Measurements from ENCODE around the gene ANKRD55. TPM values are rescaled to one million over a fixed set of nuclear protein-coding genes. Genes with fewer than 3 reads are reported as not detected.
A peak's percentile ranks its signal among the peaks of the same experiment; 100 is the strongest.

ANKRD55 gene
- total and polyA plus RNA-seq, 8 donors, result 0.06 TPM; not detected in 7

DNA sequence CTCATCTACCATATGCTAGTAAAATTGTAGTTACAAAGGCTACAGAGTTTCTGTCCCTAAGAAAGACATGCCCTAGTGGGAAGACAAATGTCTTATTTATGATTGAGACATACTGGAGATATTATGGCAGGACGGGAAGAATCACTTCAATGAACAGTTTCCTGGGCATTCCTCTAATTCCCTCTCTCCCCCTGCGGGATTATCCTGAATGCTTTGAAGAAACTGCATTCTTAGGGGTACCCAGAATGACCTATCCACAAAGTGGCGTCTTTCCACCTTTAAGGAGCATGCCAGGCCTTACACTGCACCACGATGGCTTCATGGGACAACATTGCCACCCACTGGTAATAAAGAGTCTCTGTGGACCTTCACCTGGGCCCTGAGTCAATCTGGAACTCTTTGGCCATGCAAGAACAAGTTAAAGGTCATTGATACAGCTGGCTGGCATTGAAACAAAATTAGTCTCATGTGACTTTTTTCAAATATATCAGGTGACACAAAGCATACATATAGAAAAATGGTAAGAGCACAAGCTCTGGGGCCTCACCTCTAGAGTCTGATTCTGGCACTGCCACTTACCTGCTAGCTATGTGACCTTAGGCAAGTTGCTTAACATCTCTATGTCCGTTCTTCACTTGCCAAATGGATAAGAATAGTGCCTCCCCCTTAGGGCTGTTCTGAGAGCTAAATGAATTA lies 32.0 kb downstream of the ANKRD55 start:
- 24 to 32% methylated on average over 5 of the region's 5 CpGs for whole genome bisulfite sequencing, 2 donors
- no peaks in the 10 kb centered on the region for H3K27me3 ChIP-seq
- DNase-seq (peak in 5 of 6 donors; percentile 46 to 81 (median 71)), ATAC-seq (peak; percentile 99 to 100 (median 100)), FAIRE-seq (no peak)
- TF ChIP-seq, protein P1, sequence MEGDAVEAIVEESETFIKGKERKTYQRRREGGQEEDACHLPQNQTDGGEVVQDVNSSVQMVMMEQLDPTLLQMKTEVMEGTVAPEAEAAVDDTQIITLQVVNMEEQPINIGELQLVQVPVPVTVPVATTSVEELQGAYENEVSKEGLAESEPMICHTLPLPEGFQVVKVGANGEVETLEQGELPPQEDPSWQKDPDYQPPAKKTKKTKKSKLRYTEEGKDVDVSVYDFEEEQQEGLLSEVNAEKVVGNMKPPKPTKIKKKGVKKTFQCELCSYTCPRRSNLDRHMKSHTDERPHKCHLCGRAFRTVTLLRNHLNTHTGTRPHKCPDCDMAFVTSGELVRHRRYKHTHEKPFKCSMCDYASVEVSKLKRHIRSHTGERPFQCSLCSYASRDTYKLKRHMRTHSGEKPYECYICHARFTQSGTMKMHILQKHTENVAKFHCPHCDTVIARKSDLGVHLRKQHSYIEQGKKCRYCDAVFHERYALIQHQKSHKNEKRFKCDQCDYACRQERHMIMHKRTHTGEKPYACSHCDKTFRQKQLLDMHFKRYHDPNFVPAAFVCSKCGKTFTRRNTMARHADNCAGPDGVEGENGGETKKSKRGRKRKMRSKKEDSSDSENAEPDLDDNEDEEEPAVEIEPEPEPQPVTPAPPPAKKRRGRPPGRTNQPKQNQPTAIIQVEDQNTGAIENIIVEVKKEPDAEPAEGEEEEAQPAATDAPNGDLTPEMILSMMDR (IDR thresholded peaks at IDR 0.05), result peak; percentile 39 to 77 (median 74)
- no peaks in the 10 kb centered on the region for H3K9me3 ChIP-seq
- peaks cover 0 to 6% (median 0%) of the 10 kb centered on the region in 3 donors for H3K4me1 ChIP-seq
- H3K4me3 ChIP-seq, result no peak overlapping the region
- H3K36me3 ChIP-seq, result no peaks in the 10 kb centered on the region
- intact Hi-C loops (cut with DNase I), result loop anchor here in 1 of 3 donors (10.0 kb wide), 1 partner anchor 226 kb away; no protein-coding TSS in a partner anchor
- H3K27ac ChIP-seq, result no peak overlapping the region

DNA sequence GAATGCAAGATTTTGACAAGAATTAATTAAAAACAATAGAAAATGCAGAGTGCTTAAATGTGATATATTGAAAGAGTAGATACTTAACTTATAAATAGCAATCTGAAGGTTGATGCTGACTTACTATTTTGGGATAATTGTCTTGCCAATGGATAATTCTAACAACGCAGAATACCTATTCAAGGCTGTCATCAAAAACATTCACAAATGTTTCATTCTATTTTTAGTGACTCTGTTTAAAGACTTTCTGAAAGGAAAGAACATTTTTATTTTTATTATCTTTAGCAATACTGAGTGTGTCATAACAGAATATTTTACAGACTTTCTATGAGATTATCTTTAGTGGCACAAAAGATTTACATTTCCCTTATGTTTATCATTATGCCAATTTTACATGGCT lies 38.1 kb downstream of the ANKRD55 start:
- 79 to 81% methylated on average over 1 of the region's 1 CpG for WGBS, 2 donors
- no peak for FAIRE-seq
- no peaks in the 10 kb centered on the region for H3K9me3 ChIP-seq
- H3K4me1 ChIP-seq, result no peaks in the 10 kb centered on the region
- intact Hi-C loops (cut with DNase I), result no loop called here
- TF ChIP-seq, protein P1 (IDR thresholded peaks at IDR 0.05), result no peak
- no peak for DNase-seq
- H3K27me3 ChIP-seq, result no peaks in the 10 kb centered on the region
- H3K27ac ChIP-seq, result no peak overlapping the region
- no peak overlapping the region for H3K4me3 ChIP-seq
- no peak for ATAC-seq
- H3K36me3 ChIP-seq, result no peaks in the 10 kb centered on the region

DNA sequence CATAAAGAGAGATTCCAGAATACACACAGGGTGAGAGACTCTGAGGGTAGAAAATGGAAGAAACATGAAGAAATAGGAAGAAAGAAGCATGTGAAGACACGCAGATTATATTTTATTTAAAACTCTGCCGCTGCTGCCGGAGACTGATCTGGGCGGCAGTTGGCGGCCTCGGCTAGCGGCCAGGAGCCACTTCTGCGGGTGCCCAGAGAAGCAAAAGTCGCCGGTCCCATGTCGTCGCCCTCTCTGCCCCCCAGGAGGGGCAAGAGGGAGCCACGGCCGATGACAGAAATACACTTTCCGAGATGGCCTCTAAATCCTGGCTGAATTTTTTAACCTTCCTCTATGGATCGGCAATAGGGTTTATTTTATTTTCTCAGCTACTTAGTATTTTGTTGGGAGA lies 40.9 kb downstream of the ANKRD55 start:
- 91 to 92% methylated on average over 16 of the region's 16 CpGs for WGBS, 2 donors
- Histone ChIP-seq H3K27ac (no peak overlapping the region), H3K36me3 (no peaks in the 10 kb centered on the region), H3K9me3 (no peaks in the 10 kb centered on the region), H3K4me1 (no peaks in the 10 kb centered on the region), H3K27me3 (no peaks in the 10 kb centered on the region), H3K4me3 (no peak overlapping the region)
- no peak for DNase-seq
- TF ChIP-seq, protein P1 (IDR thresholded peaks at IDR 0.05), result no peak
- no peak for ATAC-seq
- no peak for FAIRE-seq
- intact Hi-C loops (cut with DNase I), result no loop called here

DNA sequence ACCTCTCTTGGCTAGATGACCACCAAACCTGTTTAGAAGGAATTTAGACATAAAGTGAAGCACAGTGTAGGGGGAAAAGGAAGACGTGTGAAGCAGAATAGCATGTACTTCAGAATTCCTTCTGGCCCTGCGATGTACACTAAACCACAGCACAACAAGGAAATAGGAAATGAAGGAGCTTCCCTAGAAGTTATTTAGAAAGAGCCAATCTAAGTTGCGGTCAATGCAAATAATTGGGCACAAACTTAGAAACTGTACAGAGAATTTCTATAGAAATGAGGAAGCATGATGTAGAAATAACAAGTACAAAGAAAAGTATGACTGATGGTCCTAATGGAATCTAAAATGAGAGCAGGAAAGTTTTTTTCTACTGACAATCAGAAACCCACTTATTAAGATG lies 41.5 kb downstream of the ANKRD55 start:
- TF ChIP-seq, protein P1 (IDR thresholded peaks at IDR 0.05), result no peak
- H3K36me3 ChIP-seq, result no peaks in the 10 kb centered on the region
- no peaks in the 10 kb centered on the region for H3K4me1 ChIP-seq
- intact Hi-C loops (cut with DNase I), result no loop called here
- FAIRE-seq (no peak), ATAC-seq (no peak), DNase-seq (no peak)
- no peaks in the 10 kb centered on the region for H3K27me3 ChIP-seq
- no peak overlapping the region for H3K4me3 ChIP-seq
- no peak overlapping the region for H3K27ac ChIP-seq
- 85 to 88% methylated on average over 3 of the region's 3 CpGs for WGBS, 2 donors
- no peaks in the 10 kb centered on the region for H3K9me3 ChIP-seq

DNA sequence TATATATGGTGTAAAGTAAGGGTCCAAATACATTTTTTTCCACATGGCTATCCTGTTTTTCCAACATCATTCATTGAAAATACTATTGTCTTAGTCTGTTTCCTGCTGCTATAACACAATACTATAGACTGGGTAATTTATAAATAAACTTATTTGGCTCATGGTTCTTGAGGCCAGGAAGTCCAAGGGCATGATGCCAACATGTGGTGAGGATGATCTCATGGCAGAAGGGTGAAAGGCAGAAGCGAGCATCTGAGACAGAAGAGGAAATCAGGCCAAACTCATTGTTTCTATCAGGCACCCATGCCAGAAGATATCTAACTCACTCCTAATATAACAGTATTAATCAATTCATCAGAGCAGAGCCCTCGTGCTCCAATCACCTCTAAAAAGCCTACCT lies 42.6 kb downstream of the ANKRD55 start:
- H3K36me3 ChIP-seq, result no peaks in the 10 kb centered on the region
- FAIRE-seq (no peak), ATAC-seq (peak in 2 of 4 donors; percentile 36 to 44), DNase-seq (peak in 1 of 6 donors; percentile 41)
- H3K4me1 ChIP-seq, result no peaks in the 10 kb centered on the region
- no peak overlapping the region for H3K4me3 ChIP-seq
- H3K9me3 ChIP-seq, result no peaks in the 10 kb centered on the region
- H3K27ac ChIP-seq, result no peak overlapping the region
- H3K27me3 ChIP-seq, result no peaks in the 10 kb centered on the region
- 80 to 81% methylated on average over 2 of the region's 2 CpGs for WGBS, 2 donors
- TF ChIP-seq, protein P1 (IDR thresholded peaks at IDR 0.05), result no peak
- intact Hi-C loops (cut with DNase I), result no loop called here
